Esophagus muscularis mucosa (tissue), 3 donors: ENCODE measurements around the gene AVP.

Experiments used
- POLR2A ChIP-seq: fragments of 450-650 bp; IDR thresholded peaks from one replicate; pipeline ENCODE4 v1.6.1; 2017; ENCODE audit warnings: antibody characterized with exemption, moderate library complexity, mild to moderate bottlenecking, low read depth
- POLR2AphosphoS5 ChIP-seq, 2 donors: sonication (generic); formaldehyde crosslinking; IDR thresholded peaks; one replicate each; pipeline ENCODE4 v1.6.1; 2017; ENCODE audit warnings: antibody characterized with exemption in 2 of 2
- TF ChIP-seq, protein P1 (sequence below), 3 experiments: fragments of 200-600 bp in 2 of 3; fragments of 450-650 bp in 1 of 3; sonication (generic) in 2 of 3; IDR thresholded peaks; one replicate each; pipeline ENCODE4 v1.5.1; 2017 to 2019; ENCODE audit warnings: antibody characterized with exemption in 3 of 3, mild to moderate bottlenecking in 2 of 3, moderate library complexity in 1 of 3

DNA sequence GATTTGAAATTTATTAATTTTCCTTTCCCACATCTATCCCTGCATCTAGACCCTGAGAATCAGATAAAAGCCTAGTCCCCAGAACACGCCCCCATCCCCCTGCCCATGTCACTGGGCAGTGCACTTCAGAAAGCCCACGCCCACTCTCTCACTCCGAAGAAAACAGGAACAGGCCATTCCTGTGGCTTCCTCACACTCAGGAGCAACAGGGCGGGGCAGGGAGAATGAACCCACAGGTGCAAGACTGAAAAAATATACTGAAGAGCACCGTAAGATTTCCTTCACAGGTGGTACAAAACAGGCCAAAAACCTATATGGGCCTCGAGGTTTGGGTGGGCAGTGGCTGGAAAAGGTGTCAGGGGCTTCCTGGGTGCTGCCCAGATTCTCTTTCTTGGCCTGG, 9.7 kb downstream of the AVP start:
- TF ChIP-seq POLR2A (no peak), POLR2AphosphoS5 (IDR thresholded peaks at IDR 0.05) (no peak)
- TF ChIP-seq, protein P1, sequence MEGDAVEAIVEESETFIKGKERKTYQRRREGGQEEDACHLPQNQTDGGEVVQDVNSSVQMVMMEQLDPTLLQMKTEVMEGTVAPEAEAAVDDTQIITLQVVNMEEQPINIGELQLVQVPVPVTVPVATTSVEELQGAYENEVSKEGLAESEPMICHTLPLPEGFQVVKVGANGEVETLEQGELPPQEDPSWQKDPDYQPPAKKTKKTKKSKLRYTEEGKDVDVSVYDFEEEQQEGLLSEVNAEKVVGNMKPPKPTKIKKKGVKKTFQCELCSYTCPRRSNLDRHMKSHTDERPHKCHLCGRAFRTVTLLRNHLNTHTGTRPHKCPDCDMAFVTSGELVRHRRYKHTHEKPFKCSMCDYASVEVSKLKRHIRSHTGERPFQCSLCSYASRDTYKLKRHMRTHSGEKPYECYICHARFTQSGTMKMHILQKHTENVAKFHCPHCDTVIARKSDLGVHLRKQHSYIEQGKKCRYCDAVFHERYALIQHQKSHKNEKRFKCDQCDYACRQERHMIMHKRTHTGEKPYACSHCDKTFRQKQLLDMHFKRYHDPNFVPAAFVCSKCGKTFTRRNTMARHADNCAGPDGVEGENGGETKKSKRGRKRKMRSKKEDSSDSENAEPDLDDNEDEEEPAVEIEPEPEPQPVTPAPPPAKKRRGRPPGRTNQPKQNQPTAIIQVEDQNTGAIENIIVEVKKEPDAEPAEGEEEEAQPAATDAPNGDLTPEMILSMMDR (IDR thresholded peaks at IDR 0.05) = no peak
